COLO829 (cell line): ENCODE data around the gene PKD2L1.
"Not testable (repeated sequence)": the region's sequence is repeated elsewhere in the genome, so short reads cannot be mapped to it uniquely, and the experiment has no call there.

Experiments
- DNase-seq: peaks from one replicate; pipeline ENCODE4 v3.0.0; 2012; ENCODE audit warnings: low spot score

Gene PKD2L1

DNA sequence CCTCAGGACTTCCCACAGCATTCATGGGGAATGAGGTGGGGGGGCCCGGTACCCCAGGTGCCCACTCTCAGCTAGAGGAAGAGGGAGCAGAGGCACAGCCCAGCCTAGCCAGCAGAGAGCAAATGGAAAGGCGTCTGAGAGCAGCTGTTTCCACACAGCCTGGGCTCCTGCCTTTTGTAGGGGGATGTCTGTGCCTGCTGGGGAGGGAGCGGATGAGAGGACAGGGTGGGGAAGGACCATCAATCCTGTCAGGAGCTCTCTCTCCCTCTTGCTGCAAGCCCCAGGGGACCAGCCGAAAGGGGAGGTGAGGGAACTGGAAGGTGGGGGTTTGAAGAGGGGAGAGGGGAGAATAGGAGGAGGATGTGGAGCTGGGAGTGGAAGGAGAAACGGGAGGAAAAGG is at the start of gene PKD2L1:
Gene PKD2L1, minus strand, starts transcription at position 150 of the 400 bp plus-strand sequence. Its CDS starts 125 bp downstream, at position 25.
- no peak for DNase-seq

DNA sequence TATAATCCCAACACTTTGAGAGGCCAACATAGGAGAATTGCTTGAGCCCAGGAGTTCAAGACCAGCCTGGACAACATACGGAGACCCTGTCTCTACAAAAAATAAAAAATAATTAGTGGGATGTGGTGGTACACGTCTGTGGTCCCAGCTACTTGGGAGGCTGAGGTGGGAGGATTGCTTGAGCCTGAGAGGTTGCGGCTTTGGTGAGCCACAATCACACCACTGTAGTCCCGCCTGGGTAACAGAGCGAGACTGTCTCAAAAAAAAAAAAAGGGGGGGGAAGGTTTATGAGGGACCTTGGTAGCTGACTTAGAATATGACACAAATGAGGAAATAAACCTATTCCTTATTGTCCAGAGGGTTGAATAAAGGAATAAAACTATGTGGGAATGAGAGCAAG is 47.8 kb upstream of the PKD2L1 start:
- no peak for DNase-seq

DNA sequence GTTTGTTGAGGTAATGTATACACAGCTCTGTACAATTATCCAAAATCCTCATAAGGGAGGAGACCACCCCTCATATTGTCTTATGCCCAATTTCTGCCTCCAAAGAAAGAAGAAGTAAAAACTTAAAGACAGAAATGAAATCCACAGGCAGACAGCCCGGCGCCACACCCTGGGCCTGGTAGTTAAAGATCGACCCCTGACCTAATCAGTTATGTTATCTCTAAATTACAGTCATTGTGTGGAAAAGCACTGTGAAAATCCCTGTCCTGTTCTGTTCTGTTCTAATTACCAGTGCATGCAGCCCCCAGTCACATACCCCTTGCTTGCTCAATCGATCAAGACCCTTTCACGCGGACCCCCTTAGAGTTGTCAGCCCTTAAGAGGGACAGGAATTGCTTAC is 46.6 kb upstream of the PKD2L1 start:
- DNase-seq, result not testable (repeated sequence)

DNA sequence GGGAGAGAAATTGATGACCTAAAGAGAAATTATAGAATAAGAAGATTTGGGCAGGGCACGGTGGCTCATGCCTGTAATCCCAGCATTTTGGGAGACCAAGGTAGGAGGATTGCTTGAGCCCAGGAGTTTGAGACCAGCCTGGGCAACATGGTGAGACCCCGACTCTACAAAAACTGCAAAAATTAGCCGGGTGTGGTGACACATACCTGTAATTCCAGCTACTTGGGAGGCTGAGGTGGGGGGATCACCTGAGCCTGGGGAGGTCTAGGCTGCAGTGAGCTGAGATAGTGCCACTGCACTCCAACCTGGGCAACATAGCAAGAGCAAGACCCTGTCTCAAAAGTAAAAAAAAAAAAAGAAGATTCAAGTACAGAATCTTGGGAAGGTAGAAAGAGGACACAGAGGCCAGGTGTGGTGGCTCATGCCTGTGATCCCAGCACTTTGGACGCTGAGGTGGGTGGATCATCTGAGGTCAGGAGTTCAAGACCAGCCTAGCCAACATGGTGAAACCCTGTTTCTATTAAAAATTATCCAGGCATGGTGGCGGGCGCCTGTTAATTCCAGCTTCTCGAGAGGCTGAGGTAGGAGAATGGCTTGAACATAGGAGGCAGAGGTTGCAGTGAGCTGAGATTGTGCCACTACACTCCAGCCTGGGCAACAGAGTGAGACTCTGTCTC is 44.8 kb upstream of the PKD2L1 start:
- not testable (repeated sequence) for DNase-seq

DNA sequence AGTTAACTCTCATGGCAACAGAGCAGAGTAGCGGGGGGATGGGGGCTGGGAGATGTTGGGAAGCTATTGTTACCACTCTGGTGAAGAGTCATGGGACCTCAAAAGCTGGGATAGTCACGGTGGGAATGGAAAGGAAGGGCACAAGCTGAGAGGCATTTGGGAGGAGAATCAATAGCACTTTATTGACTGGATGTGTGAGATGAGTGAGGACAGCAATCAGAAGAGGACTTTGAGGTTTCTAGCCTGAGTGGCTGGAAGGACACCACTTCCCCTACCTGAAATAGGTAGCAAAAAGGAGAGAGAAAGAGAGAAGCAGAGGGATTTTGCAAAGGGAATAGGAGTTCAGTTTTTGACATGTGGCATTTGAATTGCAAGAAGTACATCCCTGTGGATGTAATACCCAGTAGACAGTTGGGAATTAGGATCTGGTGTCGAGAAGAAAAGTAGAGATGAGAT is 44.2 kb upstream of the PKD2L1 start:
- DNase-seq, result no peak

DNA sequence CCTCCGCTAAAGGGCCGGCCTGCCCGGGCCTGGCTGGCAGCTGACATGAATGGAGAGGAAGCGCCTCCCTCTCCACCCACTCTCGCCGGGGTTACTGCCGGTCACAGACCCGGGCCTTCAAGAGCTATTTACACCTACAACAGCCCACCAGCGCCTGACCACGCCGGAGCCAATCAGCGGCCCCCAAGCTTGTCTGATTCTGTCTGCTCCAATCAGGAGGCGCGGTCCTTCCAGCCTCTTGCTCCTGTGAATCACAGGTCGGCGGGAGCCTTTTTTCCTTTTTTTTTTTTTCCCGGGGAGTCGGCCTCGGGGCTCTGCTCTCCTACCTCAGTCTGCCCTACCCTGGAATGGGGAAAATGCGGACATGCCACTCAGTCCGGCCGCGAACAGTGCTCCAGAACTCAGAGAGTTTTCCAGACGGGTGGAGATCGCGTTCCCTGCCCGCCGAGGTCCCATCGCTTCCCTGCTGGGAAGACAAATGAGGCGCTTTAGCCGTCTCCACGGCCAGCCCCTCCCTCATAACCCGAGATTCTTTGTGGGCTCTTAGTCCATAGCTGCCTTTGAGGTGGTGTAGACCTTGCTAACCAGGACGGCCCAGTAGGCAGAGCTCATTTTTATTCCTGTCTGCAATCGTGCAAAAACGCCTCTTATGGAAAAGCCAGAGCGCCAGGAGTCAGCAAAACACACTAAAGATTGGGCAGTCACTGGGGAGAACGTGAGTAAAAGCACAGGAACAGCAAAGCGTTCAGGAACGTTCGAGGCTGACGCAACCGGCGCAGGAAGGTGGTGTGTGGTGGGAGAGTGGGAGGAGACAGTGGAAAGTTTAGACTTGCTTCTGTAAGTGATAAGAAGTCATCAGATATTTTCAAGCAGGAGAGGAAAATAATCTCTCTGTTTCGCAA is 43.5 kb upstream of the PKD2L1 start:
- DNase-seq, result peak; percentile 86

DNA sequence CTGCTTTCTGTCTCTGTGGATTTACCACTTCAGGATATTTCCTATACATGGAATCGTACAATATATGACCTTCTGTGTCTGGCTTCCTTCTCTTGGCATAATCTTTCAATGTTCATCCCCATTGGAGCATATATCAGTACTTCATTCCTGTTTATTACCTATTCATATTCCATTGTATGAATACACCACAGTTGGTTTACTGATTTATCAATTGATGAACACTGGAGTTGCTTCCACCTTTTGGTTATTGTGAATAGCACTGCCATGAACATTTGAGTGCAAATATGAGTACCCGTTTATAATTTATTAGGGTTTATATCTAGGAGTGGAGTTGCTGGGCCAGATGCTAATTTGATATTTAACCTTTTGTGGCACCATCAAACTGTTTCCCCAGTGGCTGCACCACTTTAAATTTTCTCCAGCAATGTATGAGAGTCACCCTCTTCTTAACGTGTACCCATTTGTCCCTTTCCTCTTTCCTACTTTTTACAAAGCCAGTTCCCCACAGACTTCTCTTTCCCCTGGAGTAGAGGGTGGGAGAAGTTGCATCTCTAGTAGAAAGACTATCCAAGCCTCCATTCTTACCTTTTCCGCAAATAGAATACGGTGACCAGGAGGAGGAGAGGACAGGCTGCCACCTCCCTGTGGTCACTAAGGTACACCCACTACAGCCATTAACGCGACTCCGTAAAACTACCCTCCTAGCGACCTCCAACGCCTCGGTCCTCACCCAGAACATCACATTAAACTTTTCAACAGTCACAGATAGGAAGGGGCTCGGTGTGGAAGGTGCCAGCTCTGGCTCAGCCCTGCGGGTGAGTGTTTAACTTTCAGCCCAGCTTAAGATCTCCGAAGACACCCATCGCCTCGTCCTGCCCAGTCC is 42.6 kb upstream of the PKD2L1 start:
- no peak for DNase-seq

DNA sequence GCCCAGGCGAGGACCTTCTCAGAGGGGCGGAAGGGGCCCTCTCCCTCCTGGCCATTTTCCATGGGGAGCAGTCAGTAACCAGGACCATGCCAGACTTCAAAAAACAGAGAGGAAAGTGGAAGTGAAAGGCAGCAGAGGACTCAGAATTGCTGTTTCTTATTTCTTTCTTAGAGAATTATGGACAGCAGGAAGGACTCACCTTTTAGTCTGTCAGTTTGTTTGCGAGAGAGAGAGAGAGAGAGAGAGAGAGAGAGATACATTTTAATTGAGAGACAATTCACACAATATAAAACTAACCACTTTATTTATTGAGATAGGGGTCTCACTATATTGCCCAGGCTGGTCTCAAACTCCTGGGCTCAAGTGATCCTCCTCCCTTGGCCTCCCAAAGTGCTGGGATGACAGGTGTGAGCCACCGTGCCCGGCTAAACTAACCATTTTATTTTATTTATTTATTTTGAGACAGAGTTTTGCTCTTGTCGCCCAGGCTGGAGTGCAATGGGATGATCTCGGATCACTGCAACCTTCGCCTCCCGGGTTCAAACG is 41.5 kb upstream of the PKD2L1 start:
- DNase-seq, result no peak

DNA sequence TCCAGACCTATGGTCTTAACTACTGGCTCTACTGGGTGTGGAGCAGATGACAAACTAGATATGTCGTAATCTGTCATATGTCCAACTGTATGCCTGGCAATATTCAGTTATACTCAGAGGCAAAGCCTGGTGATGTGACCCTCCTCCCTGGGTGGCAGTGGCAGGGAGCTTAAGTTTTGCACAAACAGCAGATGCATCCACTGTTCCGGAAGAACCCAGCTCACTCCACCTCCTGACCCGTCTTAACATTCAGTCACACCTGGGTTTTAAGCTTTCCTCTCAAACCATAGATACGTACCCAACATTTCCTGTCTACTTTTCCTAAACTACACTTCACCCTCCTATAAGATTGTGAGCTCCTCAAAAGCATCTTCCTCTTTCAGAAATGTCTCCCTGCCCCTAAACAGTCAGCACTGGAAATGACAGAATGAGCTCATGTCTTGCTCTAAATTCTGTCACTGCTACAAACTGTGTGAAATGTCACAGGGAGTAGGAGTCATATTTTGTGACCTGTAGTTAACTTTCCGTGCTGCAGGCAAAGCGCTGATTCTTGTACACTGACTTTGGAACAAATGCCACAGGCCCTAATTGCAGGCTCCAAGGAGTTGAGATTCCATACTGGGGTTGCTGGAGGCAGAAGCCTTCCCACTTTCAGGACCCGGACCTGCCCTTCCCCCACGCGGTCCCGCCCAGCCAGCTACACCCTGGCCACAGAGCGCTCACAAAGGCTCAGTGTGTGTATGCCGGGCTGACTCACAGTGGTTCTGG is 40.9 kb upstream of the PKD2L1 start:
- DNase-seq, result peak; percentile 68

DNA sequence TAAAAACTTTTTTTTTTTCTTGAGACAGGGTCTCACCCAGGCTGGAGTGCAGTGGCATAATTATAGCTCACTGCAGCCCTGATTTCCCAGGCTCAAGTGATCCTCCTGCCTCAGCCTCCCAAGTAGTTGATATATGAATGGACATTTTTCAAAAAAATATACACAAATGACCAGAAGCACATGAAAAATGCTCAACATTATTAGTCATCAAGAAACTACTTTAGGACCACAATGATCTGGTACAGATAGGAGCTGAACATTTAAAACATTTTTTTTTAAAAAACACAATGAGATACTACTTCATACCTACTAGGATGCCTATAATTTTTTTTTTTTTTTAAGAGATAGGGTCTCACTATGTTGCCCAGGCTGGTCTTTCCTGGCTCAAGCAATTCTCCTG is 38.7 kb upstream of the PKD2L1 start:
- DNase-seq, result no peak

DNA sequence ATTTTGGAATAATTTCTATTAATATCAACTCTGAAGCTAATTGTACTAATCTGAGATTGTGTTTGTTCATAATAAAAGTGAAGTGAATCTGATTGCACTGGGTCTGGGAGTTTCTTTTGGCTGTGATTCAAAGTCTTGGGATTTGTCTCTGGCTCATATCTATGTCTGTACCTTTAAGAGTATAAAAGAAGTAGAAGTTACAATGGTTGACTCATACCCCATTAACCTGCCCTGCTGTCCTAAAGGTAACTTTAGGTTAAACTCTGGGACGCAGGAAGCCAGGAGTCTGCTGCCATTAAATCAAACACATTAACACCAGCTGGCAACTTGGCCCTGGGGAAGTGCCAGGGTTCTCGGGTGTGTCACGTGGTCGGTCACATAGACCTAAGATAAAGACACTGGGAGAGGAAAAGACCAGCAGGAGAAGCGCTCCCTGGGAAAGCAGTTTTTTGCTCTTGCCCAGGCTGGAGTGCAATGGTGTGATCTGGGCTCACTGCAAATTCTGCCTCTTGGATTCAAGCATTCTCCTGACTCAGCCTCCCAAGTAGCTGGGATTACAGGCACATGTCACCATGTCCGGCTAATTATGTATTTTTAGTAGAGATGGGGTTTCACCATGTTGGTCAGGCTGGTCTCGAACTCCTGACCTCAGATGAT is 34.8 kb upstream of the PKD2L1 start:
- DNase-seq, result peak; percentile 37

DNA sequence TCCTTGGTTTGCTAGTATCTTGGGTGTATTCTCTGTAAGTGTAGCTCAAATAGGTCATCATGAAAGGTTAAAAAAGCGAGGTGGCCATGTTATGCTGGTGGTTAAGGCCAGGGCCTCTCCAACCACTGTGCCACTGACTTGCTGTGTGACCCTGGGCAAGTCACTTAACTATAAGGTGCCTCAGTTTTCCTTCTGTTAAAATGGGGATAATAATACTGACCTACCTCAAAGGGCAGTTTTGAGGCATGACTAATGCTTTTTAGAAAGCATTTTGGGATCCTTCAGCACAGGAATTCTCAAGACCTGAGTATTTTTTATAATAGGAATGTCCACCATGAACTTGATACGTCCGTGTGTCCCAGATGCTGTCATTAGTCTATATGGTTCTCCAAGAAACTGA is 34.1 kb upstream of the PKD2L1 start:
- DNase-seq, result no peak

DNA sequence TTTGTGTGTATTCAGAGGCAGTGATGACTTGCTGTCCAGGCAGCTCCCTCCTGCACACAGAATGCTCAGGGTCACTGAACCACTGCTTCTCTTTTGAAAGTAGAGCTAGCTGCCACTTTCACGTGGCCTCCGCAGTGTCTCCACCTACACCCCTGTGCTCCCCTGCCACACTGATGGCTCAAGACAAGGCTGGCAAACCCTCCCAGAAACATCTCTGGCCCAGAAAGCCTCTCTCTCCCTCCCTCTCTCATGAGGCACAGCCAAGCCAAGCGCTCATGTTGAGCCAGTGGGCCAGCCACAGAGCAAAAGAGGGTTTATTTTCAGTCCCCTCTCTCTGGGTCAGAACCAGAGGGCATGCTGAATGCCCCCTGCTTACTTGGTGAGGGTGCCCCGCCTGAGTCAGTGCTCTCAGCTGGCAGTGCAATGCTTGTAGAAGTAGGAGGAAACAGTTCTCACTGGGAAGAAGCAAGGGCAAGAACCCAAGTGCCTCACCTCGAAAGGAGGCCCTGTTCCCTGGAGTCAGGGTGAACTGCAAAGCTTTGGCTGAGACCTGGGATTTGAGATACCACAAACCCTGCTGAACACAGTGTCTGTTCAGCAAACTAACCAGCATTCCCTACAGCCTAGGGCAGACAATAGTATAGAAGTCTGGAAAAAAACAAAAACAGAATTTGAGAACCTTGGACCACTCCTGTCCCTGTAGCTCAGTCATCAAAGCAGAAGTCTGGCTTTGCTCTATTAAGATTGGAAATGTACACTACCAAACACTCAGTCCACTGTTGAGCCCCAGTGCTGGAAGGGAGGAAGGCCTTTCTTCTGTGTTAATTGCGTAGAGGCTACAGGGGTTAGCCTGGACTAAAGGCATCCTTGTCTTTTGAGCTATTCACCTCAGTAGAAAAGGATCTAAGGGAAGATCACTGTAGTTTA is 32.8 kb upstream of the PKD2L1 start:
- DNase-seq, result no peak

DNA sequence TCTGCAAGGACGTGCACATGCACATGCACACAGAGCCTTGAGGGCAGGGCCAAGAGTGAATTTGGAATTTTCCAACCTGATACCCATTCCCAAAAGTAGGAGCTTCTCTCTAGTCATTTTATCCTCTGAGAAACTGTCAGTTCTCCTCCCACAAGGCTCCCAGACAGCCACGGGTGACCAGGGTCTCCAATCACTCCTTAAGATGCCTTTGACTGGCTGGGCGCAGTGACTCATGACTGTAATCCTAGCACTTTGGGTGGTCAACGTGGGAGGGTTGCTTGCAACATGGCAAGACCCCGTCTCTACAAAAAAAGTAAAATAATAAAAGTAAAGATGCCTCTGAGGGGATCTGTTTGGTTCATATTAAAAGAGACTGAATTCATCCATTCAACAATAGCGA is 30.2 kb upstream of the PKD2L1 start:
- no peak for DNase-seq

DNA sequence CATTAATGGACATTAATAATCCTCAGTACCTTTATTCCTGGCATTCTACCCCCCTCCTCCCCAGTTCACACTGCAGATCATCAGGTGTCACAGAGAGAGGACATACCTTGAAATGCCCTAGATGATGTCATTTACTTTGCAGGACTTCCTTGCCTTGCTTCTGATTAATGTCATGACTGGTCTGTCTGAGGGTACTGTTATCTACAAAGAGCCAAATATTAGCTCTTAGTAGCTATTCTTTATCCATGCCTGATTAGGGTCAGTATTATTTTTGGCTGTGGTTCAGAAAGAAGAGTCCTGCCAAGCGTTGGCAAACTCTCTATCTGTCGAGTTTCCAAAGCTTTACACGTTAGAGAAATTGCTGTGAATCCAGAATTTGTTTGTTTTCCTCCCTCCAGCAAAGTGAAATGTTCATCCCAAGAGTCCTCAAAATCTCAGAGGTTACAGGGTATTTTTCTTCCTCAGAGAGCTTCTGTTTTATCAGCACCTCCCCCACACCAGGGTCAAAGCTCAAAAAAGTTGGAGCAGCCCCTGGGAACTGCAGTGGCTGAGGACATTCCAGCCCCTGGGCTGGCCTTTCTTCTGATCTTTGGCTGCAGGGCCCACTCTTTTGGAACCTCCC is 29.6 kb upstream of the PKD2L1 start:
- DNase-seq, result no peak

DNA sequence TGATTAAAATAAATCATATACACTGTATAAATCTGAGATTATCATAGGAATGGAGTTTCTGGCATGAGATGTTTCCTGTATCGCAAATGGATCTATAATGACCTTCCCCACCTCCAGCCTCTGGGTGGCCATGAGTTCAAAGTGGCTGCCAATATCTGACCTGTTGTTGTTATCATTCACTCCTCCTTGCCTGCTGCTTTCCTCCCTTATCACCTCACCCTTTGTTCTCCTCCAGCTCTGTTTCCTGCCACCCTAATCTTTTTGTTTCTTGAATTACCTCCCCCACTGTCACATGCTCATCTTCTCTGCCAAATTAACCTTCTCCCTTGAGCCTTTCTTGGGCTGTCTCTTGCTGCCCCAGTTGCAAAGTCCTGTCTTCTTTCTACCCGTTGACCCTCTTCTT is 29.0 kb upstream of the PKD2L1 start:
- DNase-seq, result no peak

DNA sequence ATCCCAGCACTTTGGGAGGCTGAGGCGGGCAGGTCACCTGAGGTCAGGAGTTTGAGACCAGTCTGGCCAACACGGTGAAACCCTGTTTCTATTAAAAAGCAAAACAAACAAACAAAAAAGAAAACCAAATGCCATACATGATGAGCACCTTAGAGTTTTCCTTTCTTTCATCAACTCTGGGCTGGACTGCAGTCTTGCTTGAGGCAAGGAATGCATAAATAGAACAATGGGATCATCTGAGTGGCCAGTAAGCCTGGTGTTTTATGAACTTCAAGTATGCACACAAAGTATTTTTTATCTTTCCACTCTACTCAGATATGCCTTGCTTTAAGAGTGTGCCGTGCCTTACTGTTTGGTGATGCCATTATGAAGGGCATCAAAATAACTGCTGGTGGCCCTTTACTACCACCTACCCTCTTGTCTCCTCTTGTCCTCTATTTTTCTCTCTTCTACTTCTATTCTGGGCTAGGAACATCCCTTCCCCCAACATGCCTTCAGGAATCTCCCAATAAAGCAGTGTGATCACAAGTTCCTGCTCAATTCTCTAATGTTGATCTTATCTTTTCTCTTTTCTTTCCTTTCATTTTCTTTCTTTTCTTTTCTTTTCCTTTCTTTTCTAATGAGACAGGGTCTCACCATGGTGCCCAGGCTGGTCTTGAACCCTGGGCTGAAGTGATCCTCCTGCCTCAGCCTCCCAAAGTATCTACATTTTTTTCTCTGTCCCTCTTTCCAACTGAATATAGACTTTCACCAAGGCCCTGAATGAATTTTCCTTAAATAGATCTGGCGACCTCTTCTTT is 27.2 kb upstream of the PKD2L1 start:
- peak; percentile 37 for DNase-seq
